Ishikawa (cell line): ENCODE results near the gene PLEKHG7.

Experiments
- CEBPB ChIP-seq: IDR thresholded peaks from 2 replicates; pipeline ENCODE4 v1.6.1; 2012
- CREB1 ChIP-seq: IDR thresholded peaks from 2 replicates; pipeline ENCODE4 v1.6.1; 2012; ENCODE audit warnings: low read depth
- EGR1 ChIP-seq: IDR thresholded peaks from 2 replicates; pipeline ENCODE4 v1.6.1; 2012
- EP300 ChIP-seq: IDR thresholded peaks from 2 replicates; pipeline ENCODE4 v1.6.1; 2012; ENCODE audit warnings: borderline replicate concordance
- FOXM1 ChIP-seq: IDR thresholded peaks from 2 replicates; pipeline ENCODE4 v1.6.1; 2012; ENCODE audit warnings: low read depth, borderline replicate concordance
- MAX ChIP-seq: IDR thresholded peaks from 2 replicates; pipeline ENCODE4 v1.6.1; 2012
- NFIC ChIP-seq: IDR thresholded peaks from 2 replicates; pipeline ENCODE4 v1.6.1; 2012
- RAD21 ChIP-seq: IDR thresholded peaks from 2 replicates; pipeline ENCODE4 v1.6.1; 2012; ENCODE audit warnings: low read depth
- REST ChIP-seq: IDR thresholded peaks from 2 replicates; pipeline ENCODE4 v1.6.1; 2012; ENCODE audit warnings: low read depth, mild to moderate bottlenecking
- TAF1 ChIP-seq: IDR thresholded peaks from 2 replicates; pipeline ENCODE4 v1.6.1; 2012; ENCODE audit warnings: low read depth, mild to moderate bottlenecking
- TCF12 ChIP-seq: IDR thresholded peaks from 2 replicates; pipeline ENCODE4 v1.6.1; 2012; ENCODE audit warnings: low read depth
- TEAD4 ChIP-seq: IDR thresholded peaks from 2 replicates; pipeline ENCODE4 v1.6.1; 2012
- USF1 ChIP-seq: IDR thresholded peaks from 2 replicates; pipeline ENCODE4 v1.6.1; 2012
- YY1 ChIP-seq: IDR thresholded peaks from 2 replicates; pipeline ENCODE4 v1.6.1; 2012; ENCODE audit warnings: low read depth
- ZBTB7A ChIP-seq: IDR thresholded peaks from 2 replicates; pipeline ENCODE4 v1.6.1; 2012; ENCODE audit warnings: low read depth

PLEKHG7 gene

GRCh38 chr12:92726850-92727249, 24.1 kb downstream of the PLEKHG7 start:
- TF ChIP-seq TCF12 (no peak), RAD21 (no peak), MAX (no peak), TAF1 (no peak), USF1 (no peak), REST (no peak), ZBTB7A (no peak), EP300 (no peak), EGR1 (no peak), NFIC (no peak), TEAD4 (no peak), FOXM1 (no peak), CEBPB (no peak), YY1 (no peak), CREB1 (no peak)

- TF ChIP-seq FOXM1 (no peak), YY1 (no peak), USF1 (no peak), CREB1 (no peak), RAD21 (no peak), CEBPB (no peak), TEAD4 (no peak), NFIC (no peak), MAX (no peak), REST (no peak), ZBTB7A (no peak), EGR1 (no peak), TAF1 (no peak), TCF12 (no peak)
Observed at GRCh38 chr12:92729773-92730305, 27.1 kb downstream of the PLEKHG7 start.

GRCh38 chr12:92730758-92731157, 28.0 kb downstream of the PLEKHG7 start:
- TF ChIP-seq NFIC (no peak), TCF12 (no peak)

- no peak for TF ChIP-seq CEBPB
- no peak for TF ChIP-seq MAX
- no peak for TF ChIP-seq FOXM1
Observed at GRCh38 chr12:92732216-92732615, 29.4 kb downstream of the PLEKHG7 start.

GRCh38 chr12:92732716-92733115, 29.9 kb downstream of the PLEKHG7 start:
- no peak for TF ChIP-seq CEBPB
- no peak for TF ChIP-seq FOXM1
- no peak for TF ChIP-seq TEAD4
- no peak for TF ChIP-seq EP300
- TF ChIP-seq TAF1, result no peak
- no peak for TF ChIP-seq EGR1
- TF ChIP-seq CREB1, result no peak
- no peak for TF ChIP-seq MAX
- TF ChIP-seq YY1, result no peak
- no peak for TF ChIP-seq ZBTB7A
- TF ChIP-seq TCF12, result no peak

GRCh38 chr12:92733181-92733580, 30.4 kb downstream of the PLEKHG7 start:
- TF ChIP-seq CREB1 (no peak), FOXM1 (no peak), ZBTB7A (no peak), NFIC (no peak), RAD21 (no peak), TEAD4 (no peak), MAX (no peak), TAF1 (no peak), YY1 (no peak), USF1 (no peak), CEBPB (no peak), EP300 (no peak), TCF12 (no peak), EGR1 (no peak), REST (no peak)
